ENCODE results near the gene NFS1. TPM values are rescaled to one million over a fixed set of nuclear protein-coding genes. Genes with fewer than 3 reads are reported as not detected.
"Not testable (repeated sequence)": the region's sequence is repeated elsewhere in the genome, so short reads cannot be mapped to it uniquely, and the experiment has no call there.

NFS1 gene
- total RNA-seq, 1 donor: 7.1 TPM

DNA sequence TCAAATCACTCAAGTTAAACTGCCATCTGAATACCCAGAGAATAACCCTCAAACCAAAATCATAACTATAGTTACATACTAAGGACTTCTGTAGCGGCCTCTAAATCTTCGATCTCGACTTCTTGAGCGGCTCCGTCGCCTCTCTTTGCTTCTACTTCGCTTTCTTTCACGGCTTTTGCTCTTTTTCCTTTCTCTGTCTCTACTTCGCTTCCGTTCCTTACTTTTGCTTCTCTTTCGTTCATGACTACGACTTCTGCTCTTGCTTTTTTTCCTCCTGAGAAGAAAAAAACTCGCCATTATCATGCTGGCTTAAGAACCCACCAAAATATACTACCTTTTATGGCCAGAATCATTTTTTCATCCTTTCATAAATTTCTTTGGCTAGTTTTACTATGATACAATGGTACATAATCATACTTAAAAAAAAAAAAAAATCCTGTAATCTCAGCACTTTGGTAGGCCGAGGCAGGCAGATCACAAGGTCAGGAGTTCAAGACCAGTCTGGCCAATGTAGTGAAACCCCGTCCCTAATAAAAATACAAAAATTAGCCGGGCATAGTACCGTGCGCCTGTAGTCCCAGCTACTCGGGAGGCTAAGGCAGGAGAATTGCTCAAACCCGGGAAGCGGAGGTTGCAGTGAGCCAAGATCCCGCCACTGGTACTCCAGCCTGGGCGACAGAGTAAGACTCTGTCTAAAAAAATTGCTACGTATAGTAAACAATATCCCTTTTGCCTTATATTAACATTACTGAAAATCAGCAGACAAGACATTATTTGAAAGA is 32.9 kb upstream of the NFS1 start:
- Histone ChIP-seq H3K27me3 (ENCODE audit: insufficient read depth, low read length) (no peaks in the 10 kb centered on the region), H3K4me3 (ENCODE audit: low read length) (no peak overlapping the region), H3K9me3 (ENCODE audit: low read depth, low read length) (no peaks in the 10 kb centered on the region), H3K4me1 (ENCODE audit: insufficient read depth, low read length) (peaks cover 37% of the 10 kb centered on the region)

GRCh38 chr20:35731469-35731788 is 32.3 kb upstream of the NFS1 start:
- Histone ChIP-seq H3K9me3 (ENCODE audit: low read depth, low read length) (no peaks in the 10 kb centered on the region), H3K4me1 (ENCODE audit: insufficient read depth, low read length) (peaks cover 38% of the 10 kb centered on the region), H3K4me3 (ENCODE audit: low read length) (no peak overlapping the region), H3K27me3 (ENCODE audit: insufficient read depth, low read length) (no peaks in the 10 kb centered on the region)

DNA sequence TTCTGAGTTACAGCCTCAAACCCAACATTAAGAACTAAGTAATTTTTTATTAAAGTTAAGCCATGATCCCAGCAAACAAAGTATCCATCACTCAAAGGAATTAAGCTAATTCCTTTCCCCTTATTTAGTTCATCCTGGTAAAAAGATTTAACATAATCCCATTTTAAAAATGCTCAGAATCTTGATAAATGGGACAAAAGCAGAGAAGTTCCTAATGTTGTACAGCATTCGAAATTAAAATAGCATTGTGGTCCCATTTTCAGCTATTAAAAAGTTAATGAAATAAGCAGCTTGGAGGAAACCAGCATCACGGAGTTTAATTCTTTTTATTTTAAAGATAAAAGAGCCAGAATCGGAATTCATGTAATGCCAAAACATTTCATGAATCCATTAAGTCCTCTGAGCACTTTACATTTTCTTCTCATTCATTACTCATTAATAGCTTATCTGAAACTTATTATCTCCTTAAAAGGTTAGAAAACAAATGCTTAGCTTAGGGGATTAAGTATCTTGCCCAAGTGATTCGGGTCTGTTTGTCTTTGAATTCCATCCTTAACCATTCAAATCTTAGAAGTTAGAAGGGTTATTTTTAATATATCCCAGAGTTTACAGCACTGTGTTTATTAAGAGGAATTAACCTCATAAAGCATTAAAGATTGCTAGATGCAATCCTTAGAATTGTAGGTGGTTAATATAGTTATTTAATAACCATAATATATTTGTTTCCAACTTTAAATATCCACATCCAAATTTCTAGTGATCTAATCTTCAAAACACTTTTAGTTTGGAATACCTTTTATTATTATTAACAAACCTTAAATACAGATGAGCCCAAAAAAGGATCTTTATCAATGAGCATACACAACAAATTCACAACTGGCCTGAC is 31.7 kb upstream of the NFS1 start:
- H3K9me3 ChIP-seq (ENCODE audit: low read depth, low read length): no peaks in the 10 kb centered on the region
- H3K4me3 ChIP-seq (ENCODE audit: low read length): no peak overlapping the region
- peaks cover 33% of the 10 kb centered on the region for H3K4me1 ChIP-seq (ENCODE audit: insufficient read depth, low read length)
- H3K27me3 ChIP-seq (ENCODE audit: insufficient read depth, low read length): no peaks in the 10 kb centered on the region

DNA sequence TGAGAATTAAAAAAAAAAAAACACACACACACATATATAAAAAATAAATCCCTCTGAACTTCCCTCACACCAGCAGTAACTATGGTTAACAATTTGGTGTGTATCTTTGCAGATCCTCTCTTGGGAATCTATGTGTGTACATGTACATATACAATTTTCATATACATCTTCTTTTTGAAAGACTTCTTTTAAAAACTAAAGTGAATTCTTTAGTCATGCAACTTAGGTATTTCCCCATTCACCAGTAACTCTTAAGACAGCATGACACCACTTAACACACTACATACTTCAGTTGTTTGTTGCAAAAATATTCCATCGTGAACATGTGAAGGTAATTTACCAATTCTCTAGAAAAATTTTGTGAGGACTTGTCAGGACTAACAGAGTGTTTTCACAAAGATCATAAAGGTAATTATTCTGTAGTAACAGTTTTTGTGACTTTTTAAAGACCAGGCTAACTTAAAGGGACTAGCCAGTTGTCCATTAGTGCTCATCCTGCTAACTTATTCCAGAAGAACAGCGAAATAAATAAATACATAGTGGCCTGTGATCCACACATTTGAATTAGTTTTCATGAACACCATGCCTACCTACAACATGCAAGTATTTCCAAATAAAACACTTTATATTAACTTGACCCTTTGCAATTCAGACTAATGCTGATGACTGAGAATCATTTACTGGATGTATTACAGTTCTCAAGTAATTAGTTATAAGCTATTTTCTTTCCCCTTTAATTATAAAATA is 30.9 kb upstream of the NFS1 start:
- H3K4me1 ChIP-seq (ENCODE audit: insufficient read depth, low read length): peaks cover 32% of the 10 kb centered on the region

GRCh38 chr20:35729283-35729807 is 30.2 kb upstream of the NFS1 start:
- Histone ChIP-seq H3K4me1 (ENCODE audit: insufficient read depth, low read length) (peaks cover 26% of the 10 kb centered on the region), H3K4me3 (ENCODE audit: low read length) (no peak overlapping the region), H3K9me3 (ENCODE audit: low read depth, low read length) (no peaks in the 10 kb centered on the region), H3K27me3 (ENCODE audit: insufficient read depth, low read length) (no peaks in the 10 kb centered on the region)

More for the DNA sequence above, 30.9 kb upstream of the NFS1 start:
- H3K27me3 ChIP-seq (ENCODE audit: insufficient read depth, low read length): no peaks in the 10 kb centered on the region
- H3K4me3 ChIP-seq (ENCODE audit: low read length): no peak overlapping the region
- no peaks in the 10 kb centered on the region for H3K9me3 ChIP-seq (ENCODE audit: low read depth, low read length)

DNA sequence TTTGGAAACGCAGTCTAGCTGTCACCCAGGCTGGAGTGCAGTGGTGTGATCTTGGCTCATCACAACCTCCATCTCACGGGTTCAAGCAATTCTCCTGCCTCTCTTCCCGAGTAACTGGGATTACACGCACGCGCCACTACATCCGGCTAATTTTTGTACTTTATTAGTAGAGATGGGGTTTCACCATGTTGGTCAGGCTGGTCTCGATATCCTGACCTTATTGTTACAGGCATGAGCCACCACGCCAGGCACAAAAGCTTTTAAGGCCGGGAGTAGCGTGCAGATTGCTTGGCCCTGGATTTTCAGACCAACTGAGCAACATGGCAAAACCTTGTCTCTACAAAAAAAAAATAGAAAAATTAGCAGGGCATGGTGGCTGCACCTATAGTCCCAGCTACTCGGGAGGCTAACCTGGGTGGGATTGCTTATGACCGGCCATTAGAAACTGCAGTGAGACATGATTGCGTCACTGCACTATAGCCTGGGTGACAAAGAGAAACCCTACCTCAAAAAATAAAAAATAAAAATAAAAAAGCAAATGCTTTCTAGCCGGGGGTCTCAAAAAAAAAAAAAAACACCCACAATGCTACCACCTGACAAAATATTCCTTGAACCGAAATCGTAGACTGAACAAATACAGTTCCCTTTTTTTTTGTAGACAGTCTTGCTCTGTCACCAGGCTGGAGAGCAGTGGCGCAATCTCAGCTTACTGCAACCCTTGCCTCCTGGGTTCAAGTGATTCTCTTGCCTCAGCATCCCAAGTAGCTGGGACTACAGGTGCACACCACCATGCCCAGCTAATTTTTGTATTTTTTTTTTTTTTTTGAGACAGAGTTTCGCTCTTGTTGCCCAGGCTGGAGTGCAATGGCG is 27.9 kb upstream of the NFS1 start:
- no peak overlapping the region for H3K4me3 ChIP-seq (ENCODE audit: low read length)
- no peaks in the 10 kb centered on the region for H3K27me3 ChIP-seq (ENCODE audit: insufficient read depth, low read length)
- peaks cover 19% of the 10 kb centered on the region for H3K4me1 ChIP-seq (ENCODE audit: insufficient read depth, low read length)
- no peaks in the 10 kb centered on the region for H3K9me3 ChIP-seq (ENCODE audit: low read depth, low read length)

GRCh38 chr20:35724321-35725230 is 25.4 kb upstream of the NFS1 start:
- Histone ChIP-seq H3K4me1 (ENCODE audit: insufficient read depth, low read length) (peaks cover 21% of the 10 kb centered on the region), H3K27me3 (ENCODE audit: insufficient read depth, low read length) (no peaks in the 10 kb centered on the region), H3K4me3 (ENCODE audit: low read length) (no peak overlapping the region), H3K9me3 (ENCODE audit: low read depth, low read length) (no peaks in the 10 kb centered on the region)

GRCh38 chr20:35723652-35724320 is 24.6 kb upstream of the NFS1 start:
- peaks cover 22% of the 10 kb centered on the region for H3K4me1 ChIP-seq (ENCODE audit: insufficient read depth, low read length)
- H3K4me3 ChIP-seq (ENCODE audit: low read length); H3K27me3 ChIP-seq (ENCODE audit: insufficient read depth, low read length); H3K9me3 ChIP-seq (ENCODE audit: low read depth, low read length): not testable (repeated sequence)

DNA sequence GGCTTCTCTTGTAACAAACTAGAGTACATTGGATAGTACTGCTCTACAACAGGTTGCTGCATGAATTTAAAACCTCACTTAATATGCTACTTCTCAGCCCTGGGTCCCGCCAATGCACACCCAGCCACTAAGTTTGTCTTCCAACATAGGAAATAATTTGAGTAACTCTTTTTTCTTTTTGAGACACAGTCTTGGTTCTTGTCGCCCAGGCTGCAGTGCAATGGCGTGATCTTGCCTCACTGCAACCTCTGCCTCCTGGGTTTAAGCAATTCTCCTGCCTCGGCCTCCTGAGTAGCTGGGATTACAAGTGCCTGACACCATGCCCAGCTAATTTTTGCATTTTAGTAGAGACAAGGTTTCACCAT is 24.1 kb upstream of the NFS1 start:
- H3K4me3 ChIP-seq (ENCODE audit: low read length); H3K27me3 ChIP-seq (ENCODE audit: insufficient read depth, low read length); H3K9me3 ChIP-seq (ENCODE audit: low read depth, low read length): not testable (repeated sequence)
- peaks cover 22% of the 10 kb centered on the region for H3K4me1 ChIP-seq (ENCODE audit: insufficient read depth, low read length)

- Histone ChIP-seq H3K9me3 (ENCODE audit: low read depth, low read length) (no peaks in the 10 kb centered on the region), H3K4me3 (ENCODE audit: low read length) (no peak overlapping the region), H3K27me3 (ENCODE audit: insufficient read depth, low read length) (no peaks in the 10 kb centered on the region), H3K4me1 (ENCODE audit: insufficient read depth, low read length) (peaks cover 16% of the 10 kb centered on the region)
These were observed 22.5 kb upstream of the NFS1 start for GRCh38 chr20:35721621-35722020.

GRCh38 chr20:35721219-35721618 is 22.1 kb upstream of the NFS1 start:
- Histone ChIP-seq H3K4me1 (ENCODE audit: insufficient read depth, low read length) (peaks cover 16% of the 10 kb centered on the region), H3K9me3 (ENCODE audit: low read depth, low read length) (no peaks in the 10 kb centered on the region), H3K27me3 (ENCODE audit: insufficient read depth, low read length) (no peaks in the 10 kb centered on the region), H3K4me3 (ENCODE audit: low read length) (no peak overlapping the region)

DNA sequence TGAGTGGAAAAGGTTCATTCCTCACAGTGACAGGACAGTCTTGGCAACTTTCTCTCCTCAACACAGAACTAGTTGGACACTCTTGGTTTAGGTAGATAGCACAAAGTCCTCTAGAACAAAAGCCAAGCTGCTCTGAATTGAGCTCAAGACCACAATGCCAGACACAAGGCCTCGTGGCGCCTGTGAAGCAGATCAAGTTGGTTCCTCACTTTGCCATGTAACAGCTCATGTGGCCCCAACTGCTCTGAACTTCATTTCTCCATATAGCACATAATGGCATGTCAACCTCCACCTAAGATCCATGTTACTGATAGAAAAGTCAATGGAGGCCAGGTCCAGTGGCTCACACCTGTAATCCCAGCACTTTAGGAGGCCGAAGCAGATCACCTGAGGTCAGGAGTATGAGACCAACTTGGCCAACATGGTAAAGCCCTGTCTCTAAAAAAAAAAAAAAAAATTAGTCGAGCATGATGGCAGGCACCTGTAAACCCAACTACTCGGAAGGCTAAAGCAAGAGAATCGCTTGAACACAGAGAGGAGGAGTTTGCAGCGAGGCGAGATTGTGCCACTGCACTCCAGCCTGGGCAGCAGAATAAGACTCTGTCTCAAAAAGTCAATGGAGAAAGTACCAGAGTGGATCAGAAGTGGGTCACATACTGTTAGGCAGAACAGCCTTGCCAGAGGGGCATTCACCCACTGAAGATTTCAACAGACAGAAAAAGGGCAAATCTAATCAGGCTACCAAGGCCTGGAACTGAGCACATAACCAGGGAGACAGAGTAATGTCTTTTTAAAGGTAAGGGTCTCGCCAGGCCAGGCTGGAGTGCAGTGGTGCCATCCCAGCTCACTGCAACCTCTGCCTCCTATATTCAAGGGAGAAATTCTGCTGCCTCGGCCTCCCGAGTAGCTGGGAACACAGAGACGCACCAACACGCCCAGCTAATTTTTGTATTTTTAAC is 21.3 kb upstream of the NFS1 start:
- no peaks in the 10 kb centered on the region for H3K27me3 ChIP-seq (ENCODE audit: insufficient read depth, low read length)
- H3K4me3 ChIP-seq (ENCODE audit: low read length): no peak overlapping the region
- H3K4me1 ChIP-seq (ENCODE audit: insufficient read depth, low read length): peaks cover 16% of the 10 kb centered on the region
- no peaks in the 10 kb centered on the region for H3K9me3 ChIP-seq (ENCODE audit: low read depth, low read length)

Measured in mononuclear cell (primary cell).